Mesendoderm (in vitro differentiated cells): ENCODE data around the gene FAM216B.
A peak's percentile ranks its signal among the peaks of the same experiment; 100 is the strongest.

Source experiments
- DNase-seq: peaks from one replicate; pipeline ENCODE4 v3.0.0; 2013
- H2AK5ac ChIP-seq: 2 replicates; pipeline ENCODE4 v1.6.1; 2013; ENCODE audit warnings: low read length, inconsistent platforms
- H2BK120ac ChIP-seq: 2 replicates; pipeline ENCODE4 v1.6.1; 2013; ENCODE audit warnings: low read depth, mild to moderate bottlenecking, low read length, moderate library complexity, mixed read lengths
- H2BK15ac ChIP-seq: replicated peaks from 2 replicates; pipeline ENCODE4 v1.6.1; 2013; ENCODE audit warnings: low read depth, mild to moderate bottlenecking, moderate library complexity
- H2BK5ac ChIP-seq: 2 replicates; pipeline ENCODE4 v1.6.1; 2013; ENCODE audit warnings: low read length, inconsistent platforms
- H3K18ac ChIP-seq: 2 replicates; pipeline ENCODE4 v1.6.1; 2013; ENCODE audit warnings: mild to moderate bottlenecking, low read length, mixed read lengths
- H3K23ac ChIP-seq: one replicate; pipeline ENCODE4 v1.6.1; 2013; ENCODE audit warnings: low read length
- H3K27ac ChIP-seq: 2 replicates; pipeline ENCODE4 v1.5.1; 2013; ENCODE audit warnings: low read depth, mild to moderate bottlenecking, inconsistent platforms, low read length, moderate library complexity
- H3K27me3 ChIP-seq: 2 replicates; pipeline ENCODE4 v1.6.1; 2013; ENCODE audit warnings: low read length, control low read depth, mild to moderate bottlenecking, inconsistent platforms; ENCODE audit not compliant: insufficient read depth, poor library complexity
- H3K36me3 ChIP-seq: 2 replicates; pipeline ENCODE4 v1.6.1; 2013; ENCODE audit warnings: low read length, inconsistent platforms; ENCODE audit not compliant: control insufficient read depth, insufficient read depth
- H3K4ac ChIP-seq: one replicate; pipeline ENCODE4 v1.6.1; 2013; ENCODE audit warnings: low read depth, mild to moderate bottlenecking, low read length, moderate library complexity
- H3K4me1 ChIP-seq: 2 replicates; pipeline ENCODE4 v1.6.1; 2013; ENCODE audit warnings: low read depth, low read length, inconsistent platforms; ENCODE audit not compliant: control insufficient read depth
- H3K4me2 ChIP-seq: 2 replicates; pipeline ENCODE4 v1.6.1; 2013; ENCODE audit warnings: low read length
- H3K4me3 ChIP-seq: 2 replicates; pipeline ENCODE4 v1.5.1; 2013; ENCODE audit warnings: mild to moderate bottlenecking, low read length
- H3K56ac ChIP-seq: one replicate; pipeline ENCODE4 v1.6.1; 2013; ENCODE audit warnings: low read length
- H3K79me1 ChIP-seq: 2 replicates; pipeline ENCODE4 v1.6.1; 2013; ENCODE audit warnings: low read length, inconsistent platforms
- H3K79me2 ChIP-seq: 2 replicates; pipeline ENCODE4 v1.6.1; 2013; ENCODE audit warnings: mild to moderate bottlenecking, low read length; ENCODE audit not compliant: control insufficient read depth, insufficient read depth
- H3K9ac ChIP-seq: 2 replicates; pipeline ENCODE4 v1.6.1; 2013; ENCODE audit warnings: low read length, inconsistent platforms
- H4K5ac ChIP-seq: one replicate; pipeline ENCODE4 v1.6.1; 2013; ENCODE audit warnings: low read length
- H4K8ac ChIP-seq: one replicate; pipeline ENCODE4 v1.6.1; 2013; ENCODE audit warnings: low read depth, mild to moderate bottlenecking, control low read depth, low read length, moderate library complexity
- WGBS: extraction: QIAGEN DNeasy Blood & Tissue Kit; methylation state at CpG from one replicate; pipeline ENCODE4 v1.1.7; 2013; ENCODE audit warnings: low lambda C conversion rate, missing lambda C conversion rate; ENCODE audit not compliant: insufficient coverage; ENCODE audit errors: extremely low coverage; 5-methylcytosine and 5-hydroxymethylcytosine counted together

The FAM216B gene

GRCh38 chr13:42745655-42746054 lies 35.7 kb upstream of the FAM216B start:
- no peak overlapping the region for H2BK120ac ChIP-seq
- no peak overlapping the region for H3K4me3 ChIP-seq
- H3K23ac ChIP-seq = no peak overlapping the region
- no peak overlapping the region for H3K27ac ChIP-seq
- no peaks in the 10 kb centered on the region for H3K36me3 ChIP-seq
- WGBS = no CpG with 5 or more reads among the region's 6 CpGs
- no peak overlapping the region for H4K8ac ChIP-seq
- no peaks in the 10 kb centered on the region for H3K79me2 ChIP-seq
- no peak overlapping the region for H2BK5ac ChIP-seq
- no peaks in the 10 kb centered on the region for H3K4me1 ChIP-seq
- no peaks in the 10 kb centered on the region for H3K27me3 ChIP-seq
- no peak overlapping the region for H3K4me2 ChIP-seq
- H2BK15ac ChIP-seq = no peak overlapping the region
- DNase-seq = no peak
- no peak overlapping the region for H4K5ac ChIP-seq
- no peak overlapping the region for H3K9ac ChIP-seq
- no peak overlapping the region for H3K56ac ChIP-seq
- no peak overlapping the region for H3K18ac ChIP-seq
- no peak overlapping the region for H3K4ac ChIP-seq
- H2AK5ac ChIP-seq = no peak overlapping the region
- H3K79me1 ChIP-seq = no peaks in the 10 kb centered on the region

- no CpG with 5 or more reads among the region's 2 CpGs for WGBS
- H3K79me2 ChIP-seq = no peaks in the 10 kb centered on the region
- no peak overlapping the region for H2AK5ac ChIP-seq
- no peak overlapping the region for H3K9ac ChIP-seq
- H2BK120ac ChIP-seq = no peak overlapping the region
- H3K4me2 ChIP-seq = no peak overlapping the region
- no peak overlapping the region for H3K23ac ChIP-seq
- no peak for DNase-seq
- H3K4ac ChIP-seq = no peak overlapping the region
- H3K27me3 ChIP-seq = no peaks in the 10 kb centered on the region
- no peak overlapping the region for H3K27ac ChIP-seq
- H3K56ac ChIP-seq = no peak overlapping the region
- no peak overlapping the region for H3K18ac ChIP-seq
- H4K5ac ChIP-seq = no peak overlapping the region
- no peak overlapping the region for H2BK15ac ChIP-seq
- H3K4me1 ChIP-seq = no peaks in the 10 kb centered on the region
- H3K79me1 ChIP-seq = no peaks in the 10 kb centered on the region
- no peak overlapping the region for H3K4me3 ChIP-seq
- no peaks in the 10 kb centered on the region for H3K36me3 ChIP-seq
- H4K8ac ChIP-seq = no peak overlapping the region
- H2BK5ac ChIP-seq = no peak overlapping the region
Measured at GRCh38 chr13:42746866-42747265, 34.5 kb upstream of the FAM216B start.

- Histone ChIP-seq H3K23ac (no peak overlapping the region), H2BK120ac (no peak overlapping the region), H3K79me2 (no peaks in the 10 kb centered on the region), H2BK15ac (no peak overlapping the region), H3K4me1 (no peaks in the 10 kb centered on the region), H2BK5ac (no peak overlapping the region), H3K27me3 (no peaks in the 10 kb centered on the region), H3K4me2 (no peak overlapping the region), H4K5ac (no peak overlapping the region), H3K9ac (no peak overlapping the region), H4K8ac (no peak overlapping the region), H3K4me3 (no peak overlapping the region), H3K18ac (no peak overlapping the region), H3K36me3 (no peaks in the 10 kb centered on the region), H3K56ac (no peak overlapping the region), H3K27ac (no peak overlapping the region), H3K4ac (no peak overlapping the region), H2AK5ac (no peak overlapping the region), H3K79me1 (no peaks in the 10 kb centered on the region)
- peak; percentile 51 for DNase-seq
- no CpG with 5 or more reads among the region's 4 CpGs for WGBS
Measured at GRCh38 chr13:42747399-42747873, 33.9 kb upstream of the FAM216B start.

- H2BK120ac ChIP-seq = no peak overlapping the region
- H3K27me3 ChIP-seq = no peaks in the 10 kb centered on the region
- H2BK15ac ChIP-seq = no peak overlapping the region
- H3K79me1 ChIP-seq = no peaks in the 10 kb centered on the region
- H2BK5ac ChIP-seq = no peak overlapping the region
- no peak overlapping the region for H3K4me2 ChIP-seq
- H3K4ac ChIP-seq = no peak overlapping the region
- no peak overlapping the region for H3K9ac ChIP-seq
- H3K18ac ChIP-seq = no peak overlapping the region
- H3K79me2 ChIP-seq = no peaks in the 10 kb centered on the region
- H3K27ac ChIP-seq = no peak overlapping the region
- H3K4me3 ChIP-seq = no peak overlapping the region
- no CpG with 5 or more reads among the region's 5 CpGs for WGBS
- no peaks in the 10 kb centered on the region for H3K36me3 ChIP-seq
- H3K23ac ChIP-seq = no peak overlapping the region
- no peak overlapping the region for H3K56ac ChIP-seq
- DNase-seq = no peak
- no peak overlapping the region for H4K5ac ChIP-seq
- H2AK5ac ChIP-seq = no peak overlapping the region
- no peaks in the 10 kb centered on the region for H3K4me1 ChIP-seq
- H4K8ac ChIP-seq = no peak overlapping the region
Measured at GRCh38 chr13:42750794-42751193, 30.6 kb upstream of the FAM216B start.

GRCh38 chr13:42751693-42752092 lies 29.7 kb upstream of the FAM216B start:
- Histone ChIP-seq H3K4me1 (no peaks in the 10 kb centered on the region), H3K18ac (no peak overlapping the region), H3K79me2 (no peaks in the 10 kb centered on the region), H3K4me3 (no peak overlapping the region), H2AK5ac (no peak overlapping the region), H4K8ac (no peak overlapping the region), H3K23ac (no peak overlapping the region), H3K4ac (no peak overlapping the region), H3K27ac (no peak overlapping the region), H3K27me3 (no peaks in the 10 kb centered on the region), H3K9ac (no peak overlapping the region), H2BK15ac (no peak overlapping the region), H3K4me2 (no peak overlapping the region), H2BK5ac (no peak overlapping the region), H2BK120ac (no peak overlapping the region), H3K56ac (no peak overlapping the region), H3K36me3 (no peaks in the 10 kb centered on the region), H3K79me1 (no peaks in the 10 kb centered on the region), H4K5ac (no peak overlapping the region)
- no peak for DNase-seq
- WGBS = no CpG with 5 or more reads among the region's 3 CpGs

GRCh38 chr13:42752731-42753130 lies 28.7 kb upstream of the FAM216B start:
- Histone ChIP-seq H3K23ac (no peak overlapping the region), H3K4me3 (no peak overlapping the region), H3K27me3 (no peaks in the 10 kb centered on the region), H2BK120ac (no peak overlapping the region), H4K8ac (no peak overlapping the region), H3K9ac (no peak overlapping the region), H3K36me3 (no peaks in the 10 kb centered on the region), H3K27ac (no peak overlapping the region), H2BK15ac (no peak overlapping the region), H2BK5ac (no peak overlapping the region), H3K4me2 (no peak overlapping the region), H3K56ac (no peak overlapping the region), H3K79me2 (no peaks in the 10 kb centered on the region), H3K4me1 (no peaks in the 10 kb centered on the region), H4K5ac (no peak overlapping the region), H3K4ac (no peak overlapping the region), H2AK5ac (no peak overlapping the region), H3K18ac (no peak overlapping the region), H3K79me1 (no peaks in the 10 kb centered on the region)
- WGBS = no CpG with 5 or more reads among the region's 2 CpGs
- no peak for DNase-seq
